Epithelial cell of proximal tubule (primary cell): ENCODE results near the gene ASTN1. TPM values are rescaled to one million over a fixed set of nuclear protein-coding genes. Genes with fewer than 3 reads are reported as not detected.

Experiments used
- DNase-seq: peaks from one replicate; pipeline ENCODE4 v3.0.0-alpha.2; 2011; ENCODE audit warnings: low read depth
- H3K4me3 ChIP-seq: 2 replicates; pipeline ENCODE4 v1.5.1; 2011; ENCODE audit warnings: low read depth, mild to moderate bottlenecking, low read length
- total RNA-seq: library from RNA; depleted of rRNA; stranded (reverse); fragments of >200 nt; gene quantifications from 2 replicates; pipeline ENCODE4 v1.2.3, GENCODE V29; 2015
- TF ChIP-seq, protein P1 (sequence below): conservative IDR thresholded peaks from 2 replicates; pipeline ENCODE4 v1.5.1; 2012; ENCODE audit warnings: low read depth, mild to moderate bottlenecking, low read length

The ASTN1 gene
- total RNA-seq, 1 donor from 2014 or later = 0.23 TPM

DNA sequence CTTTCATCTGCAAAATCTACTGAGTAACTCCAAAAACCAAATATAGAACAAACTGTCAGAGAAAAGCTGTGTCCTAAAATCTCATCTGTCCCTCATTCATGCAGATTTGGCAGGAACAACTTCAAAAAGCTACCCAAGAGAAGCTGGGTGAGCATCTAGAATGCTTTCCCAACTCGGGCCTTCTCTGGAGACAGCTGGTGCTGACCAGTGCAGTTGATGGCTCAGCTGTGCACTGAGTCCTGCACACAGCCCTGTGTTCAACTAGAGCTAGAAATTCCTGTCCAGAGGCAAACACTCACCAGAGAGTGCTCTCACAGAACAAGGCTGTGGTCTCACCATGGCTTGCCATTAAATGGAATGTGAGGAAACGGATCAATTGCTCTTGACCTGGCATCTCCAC is 202.8 kb downstream of the ASTN1 start:
- H3K4me3 ChIP-seq = no peak overlapping the region
- TF ChIP-seq, protein P1, sequence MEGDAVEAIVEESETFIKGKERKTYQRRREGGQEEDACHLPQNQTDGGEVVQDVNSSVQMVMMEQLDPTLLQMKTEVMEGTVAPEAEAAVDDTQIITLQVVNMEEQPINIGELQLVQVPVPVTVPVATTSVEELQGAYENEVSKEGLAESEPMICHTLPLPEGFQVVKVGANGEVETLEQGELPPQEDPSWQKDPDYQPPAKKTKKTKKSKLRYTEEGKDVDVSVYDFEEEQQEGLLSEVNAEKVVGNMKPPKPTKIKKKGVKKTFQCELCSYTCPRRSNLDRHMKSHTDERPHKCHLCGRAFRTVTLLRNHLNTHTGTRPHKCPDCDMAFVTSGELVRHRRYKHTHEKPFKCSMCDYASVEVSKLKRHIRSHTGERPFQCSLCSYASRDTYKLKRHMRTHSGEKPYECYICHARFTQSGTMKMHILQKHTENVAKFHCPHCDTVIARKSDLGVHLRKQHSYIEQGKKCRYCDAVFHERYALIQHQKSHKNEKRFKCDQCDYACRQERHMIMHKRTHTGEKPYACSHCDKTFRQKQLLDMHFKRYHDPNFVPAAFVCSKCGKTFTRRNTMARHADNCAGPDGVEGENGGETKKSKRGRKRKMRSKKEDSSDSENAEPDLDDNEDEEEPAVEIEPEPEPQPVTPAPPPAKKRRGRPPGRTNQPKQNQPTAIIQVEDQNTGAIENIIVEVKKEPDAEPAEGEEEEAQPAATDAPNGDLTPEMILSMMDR = no peak
- no peak for DNase-seq

DNA sequence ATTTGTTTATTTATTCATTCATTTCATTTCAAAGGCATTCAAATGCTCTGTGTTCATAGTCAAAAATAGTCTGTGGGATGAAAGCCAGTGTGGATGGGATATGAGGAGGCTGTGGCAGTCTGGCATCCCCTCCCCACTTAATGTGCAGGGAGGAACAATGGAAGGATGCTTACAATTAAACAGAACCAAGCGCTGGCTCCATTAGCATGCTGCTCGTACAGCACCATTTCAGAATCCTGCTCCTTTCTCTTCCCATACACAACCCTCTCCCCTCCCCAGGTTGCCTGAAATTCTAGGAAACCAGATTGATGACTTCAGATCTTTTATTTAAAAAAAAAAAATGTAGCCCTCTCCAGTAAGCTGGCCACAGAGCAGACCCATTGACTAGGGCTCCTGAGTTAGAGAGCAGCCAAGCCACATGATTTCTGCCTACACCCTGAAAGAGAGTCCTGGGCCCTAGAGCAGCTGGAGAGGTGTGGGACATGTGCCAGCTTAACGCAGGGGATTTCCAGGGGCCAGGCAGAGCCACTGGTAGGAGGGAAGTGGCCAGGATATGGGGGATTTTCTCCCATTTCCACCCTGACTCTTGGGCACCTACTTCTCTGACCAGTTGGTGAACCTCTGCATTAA is 205.2 kb downstream of the ASTN1 start:
- TF ChIP-seq, protein P1 = no peak
- no peak overlapping the region for H3K4me3 ChIP-seq
- no peak for DNase-seq

DNA sequence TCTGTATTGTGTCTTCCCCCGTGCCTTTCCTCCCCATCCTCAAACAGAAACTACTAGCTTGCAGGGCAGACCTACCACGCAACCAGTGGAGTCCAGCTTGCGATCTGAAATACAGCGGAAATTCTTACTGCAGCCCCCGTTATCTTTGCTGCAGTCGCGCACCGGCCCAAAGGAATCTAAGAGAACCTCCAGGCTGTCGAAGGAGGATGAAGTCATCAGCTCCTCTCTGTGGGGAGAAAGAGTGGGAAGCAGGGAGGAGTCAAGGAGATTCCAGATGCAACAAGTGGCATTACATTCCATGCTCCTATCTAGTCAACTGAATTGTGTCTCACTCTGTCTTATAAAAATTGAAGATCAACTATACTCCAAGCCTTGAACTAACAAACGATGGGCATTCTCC is 206.9 kb downstream of the ASTN1 start:
- no peak overlapping the region for H3K4me3 ChIP-seq
- TF ChIP-seq, protein P1 = no peak
- DNase-seq = no peak

DNA sequence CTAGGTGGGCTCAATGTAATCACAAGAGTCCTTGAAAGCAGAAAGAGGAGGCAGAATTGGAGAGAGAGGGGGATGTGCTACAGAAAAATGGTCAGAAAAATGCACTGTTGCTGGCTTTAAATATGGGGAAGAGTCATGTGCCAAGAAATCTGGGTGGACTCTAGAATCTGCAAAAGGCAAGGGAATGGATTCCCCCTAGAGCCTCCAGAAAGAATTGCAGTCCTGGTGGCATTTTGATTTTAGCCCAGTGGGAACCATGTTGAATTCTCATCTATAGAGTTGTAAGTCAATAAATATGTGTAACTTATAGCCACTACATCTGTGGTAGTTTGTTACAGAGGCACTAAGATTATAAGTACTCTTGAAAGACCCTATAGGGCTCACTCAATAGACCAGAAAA is 210.3 kb downstream of the ASTN1 start:
- TF ChIP-seq, protein P1 = peak; percentile 38
- DNase-seq = no peak
- no peak overlapping the region for H3K4me3 ChIP-seq

DNA sequence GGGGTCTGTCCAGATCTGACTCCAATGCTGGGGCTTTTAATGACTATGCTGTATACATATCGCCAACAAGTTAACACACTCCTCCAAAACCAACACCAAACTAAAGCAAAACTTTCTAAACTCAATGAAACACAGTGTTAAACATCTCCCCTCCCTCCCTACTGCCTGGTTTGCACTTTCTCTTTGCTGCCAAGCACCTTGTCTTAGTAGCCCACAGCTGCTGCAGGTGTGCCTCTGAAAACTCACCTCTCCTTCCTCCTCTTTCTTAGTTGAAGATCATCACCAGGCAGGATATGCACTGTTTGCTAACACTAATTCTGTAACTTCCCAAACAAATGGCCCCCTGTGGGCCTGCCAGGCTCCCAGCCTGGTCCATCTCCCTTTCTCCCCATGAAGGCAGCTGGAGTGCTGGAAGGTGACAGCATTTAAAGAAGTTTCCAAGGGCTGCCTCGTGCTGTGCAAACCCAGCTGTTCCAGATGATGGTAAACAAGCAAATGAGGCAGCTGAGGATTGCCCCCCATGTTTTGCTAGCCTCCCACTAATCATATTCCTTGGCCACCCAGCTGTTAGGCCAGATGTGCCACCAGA is 213.7 kb downstream of the ASTN1 start:
- no peak overlapping the region for H3K4me3 ChIP-seq
- no peak for DNase-seq
- TF ChIP-seq, protein P1 = no peak

DNA sequence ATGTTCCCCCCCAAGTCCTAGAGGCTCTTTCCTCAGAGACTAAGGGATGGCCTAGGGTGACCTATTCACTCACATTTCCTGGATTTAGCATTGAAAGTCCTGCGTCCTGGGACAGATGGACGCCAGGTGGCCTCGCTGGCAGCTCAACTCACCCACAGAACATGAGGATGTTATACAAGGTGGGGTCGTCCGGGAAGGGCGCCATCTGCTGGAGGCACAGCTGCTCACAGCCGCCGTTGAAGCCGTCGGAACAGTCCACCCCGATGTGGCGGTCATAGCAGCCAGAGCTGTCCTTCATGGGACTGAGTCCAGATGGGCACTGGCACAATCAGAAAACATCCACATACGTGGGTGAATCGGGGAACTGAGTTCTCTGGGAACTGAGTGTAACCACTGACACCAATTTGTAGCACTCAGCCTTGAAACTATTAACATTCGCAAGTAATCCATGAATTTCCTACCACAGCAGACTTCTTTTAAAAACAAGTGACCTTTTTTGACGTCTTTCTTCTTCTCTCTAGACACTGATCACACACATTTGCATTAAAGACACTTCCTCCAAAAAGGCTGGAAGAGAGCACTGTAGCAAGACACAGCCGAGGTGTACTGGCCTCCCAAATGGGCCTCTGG is 215.4 kb downstream of the ASTN1 start:
- TF ChIP-seq, protein P1 = peak; percentile 83
- no peak for DNase-seq
- no peak overlapping the region for H3K4me3 ChIP-seq
